ENCODE measurements around the gene NUDCD3. TPM values are rescaled to one million over a fixed set of nuclear protein-coding genes. Genes with fewer than 3 reads are reported as not detected.
"Not testable (repeated sequence)": the region's sequence is repeated elsewhere in the genome, so short reads cannot be mapped to it uniquely, and the experiment has no call there.

Gene NUDCD3
- total RNA-seq, 1 experiment from 2014 or later, result 71.9 TPM

DNA sequence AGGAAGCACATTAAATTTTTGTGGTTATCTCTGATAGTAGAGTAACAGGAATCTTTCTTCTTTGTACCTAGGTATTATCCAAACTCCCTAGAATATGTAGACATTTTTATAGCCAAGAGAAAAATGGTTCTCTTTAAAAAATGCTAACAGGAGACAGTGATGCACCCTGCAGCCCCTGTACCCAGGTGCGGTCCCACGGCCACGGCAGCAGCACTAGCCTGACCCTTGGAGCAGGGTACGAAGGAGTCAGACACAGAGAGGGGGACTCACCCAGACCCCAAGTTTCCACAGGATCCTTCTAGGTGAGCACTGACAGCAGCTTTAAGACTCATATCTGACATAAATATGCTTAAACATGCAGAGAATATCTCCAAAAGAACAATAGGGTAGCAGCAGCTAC, 60.4 kb downstream of the NUDCD3 start:
- Histone ChIP-seq H3K23ac (ENCODE audit: insufficient read length, low read depth, low read length) (no peak overlapping the region), H3K9me3 (ENCODE audit: control insufficient read depth, low read depth, low read length) (no peaks in the 10 kb centered on the region), H3K14ac (ENCODE audit: insufficient read depth, low read length) (no peak overlapping the region), H3K18ac (ENCODE audit: insufficient read length, low read depth, low read length) (no peak overlapping the region), H2BK5ac (ENCODE audit: insufficient read length, low read length) (no peak overlapping the region), H4K91ac (ENCODE audit: insufficient read length, low read depth, low read length) (no peak overlapping the region), H4K8ac (replicated peaks; ENCODE audit: insufficient read length, low read depth, low read length) (no peak overlapping the region), H4K5ac (ENCODE audit: insufficient read length, low read depth, low read length) (no peak overlapping the region), H2AK5ac (ENCODE audit: insufficient read length, low read length) (no peak overlapping the region), H3K4me2 (ENCODE audit: insufficient read depth, insufficient read length, low read length) (no peak overlapping the region), H3K9ac (ENCODE audit: extremely low read depth, insufficient read length, low read length) (no peak overlapping the region), H3K79me2 (ENCODE audit: insufficient read depth, low read length) (peaks cover 3% of the 10 kb centered on the region; the same call in 1 of the 2 replicates), H3K27me3 (ENCODE audit: insufficient read depth, low read length) (no peaks in the 10 kb centered on the region), H2BK15ac (ENCODE audit: low read depth, low read length) (no peak overlapping the region), H3K4me1 (ENCODE audit: insufficient read depth, low read length) (peaks cover 2% of the 10 kb centered on the region), H3K56ac (ENCODE audit: insufficient read length, low read depth, low read length) (no peak overlapping the region), H3K79me1 (ENCODE audit: insufficient read depth, low read depth, low read length, poor library complexity, severe bottlenecking) (peaks cover 2% of the 10 kb centered on the region), H3K23me2 (ENCODE audit: insufficient read length, low read depth, low read length, poor library complexity, severe bottlenecking) (no peaks in the 10 kb centered on the region), H2BK120ac (ENCODE audit: low read depth, low read length, poor library complexity, severe bottlenecking) (no peak overlapping the region), H3K27ac (ENCODE audit: insufficient read length, low read depth, low read length) (no peak overlapping the region), H2BK20ac (ENCODE audit: low read depth, low read length, poor library complexity, severe bottlenecking) (no peak overlapping the region), H2BK12ac (ENCODE audit: insufficient read length, low read depth, low read length) (no peak overlapping the region), H3T11ph (ENCODE audit: low read length) (no peak overlapping the region), H3K4ac (ENCODE audit: low read depth, low read length) (no peak overlapping the region), H4K20me1 (ENCODE audit: control insufficient read depth, insufficient read depth, insufficient read length) (no peaks in the 10 kb centered on the region), H2AFZ (ENCODE audit: low read length) (no peak overlapping the region)
- H3K36me3 Mint-ChIP-seq (ENCODE audit: insufficient read depth in 1 of 3, low read depth in 3 of 3), result peaks cover 19 to 25% (median 23%) of the 10 kb centered on the region in 3 experiments
- H3K27me3 Mint-ChIP-seq (ENCODE audit: low read depth), result no peaks in the 10 kb centered on the region; the same call in 1 of the 2 replicates
- no peak overlapping the region for H3K27ac Mint-ChIP-seq
- no peak overlapping the region for H3K4me3 Mint-ChIP-seq
- WGBS (ENCODE audit: extremely low coverage, insufficient read length, low lambda C conversion rate), result no CpG with 5 or more reads among the region's 4 CpGs
- no peak for DNase-seq
- no peaks in the 10 kb centered on the region for H3K9me3 Mint-ChIP-seq
- TF ChIP-seq, protein P1, sequence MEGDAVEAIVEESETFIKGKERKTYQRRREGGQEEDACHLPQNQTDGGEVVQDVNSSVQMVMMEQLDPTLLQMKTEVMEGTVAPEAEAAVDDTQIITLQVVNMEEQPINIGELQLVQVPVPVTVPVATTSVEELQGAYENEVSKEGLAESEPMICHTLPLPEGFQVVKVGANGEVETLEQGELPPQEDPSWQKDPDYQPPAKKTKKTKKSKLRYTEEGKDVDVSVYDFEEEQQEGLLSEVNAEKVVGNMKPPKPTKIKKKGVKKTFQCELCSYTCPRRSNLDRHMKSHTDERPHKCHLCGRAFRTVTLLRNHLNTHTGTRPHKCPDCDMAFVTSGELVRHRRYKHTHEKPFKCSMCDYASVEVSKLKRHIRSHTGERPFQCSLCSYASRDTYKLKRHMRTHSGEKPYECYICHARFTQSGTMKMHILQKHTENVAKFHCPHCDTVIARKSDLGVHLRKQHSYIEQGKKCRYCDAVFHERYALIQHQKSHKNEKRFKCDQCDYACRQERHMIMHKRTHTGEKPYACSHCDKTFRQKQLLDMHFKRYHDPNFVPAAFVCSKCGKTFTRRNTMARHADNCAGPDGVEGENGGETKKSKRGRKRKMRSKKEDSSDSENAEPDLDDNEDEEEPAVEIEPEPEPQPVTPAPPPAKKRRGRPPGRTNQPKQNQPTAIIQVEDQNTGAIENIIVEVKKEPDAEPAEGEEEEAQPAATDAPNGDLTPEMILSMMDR (conservative IDR thresholded peaks at IDR 0.05), result no peak
- H3K4me1 Mint-ChIP-seq, result peaks cover 4 to 6% of the 10 kb centered on the region in 2 experiments; a peak in 3 of 4 replicates

DNA sequence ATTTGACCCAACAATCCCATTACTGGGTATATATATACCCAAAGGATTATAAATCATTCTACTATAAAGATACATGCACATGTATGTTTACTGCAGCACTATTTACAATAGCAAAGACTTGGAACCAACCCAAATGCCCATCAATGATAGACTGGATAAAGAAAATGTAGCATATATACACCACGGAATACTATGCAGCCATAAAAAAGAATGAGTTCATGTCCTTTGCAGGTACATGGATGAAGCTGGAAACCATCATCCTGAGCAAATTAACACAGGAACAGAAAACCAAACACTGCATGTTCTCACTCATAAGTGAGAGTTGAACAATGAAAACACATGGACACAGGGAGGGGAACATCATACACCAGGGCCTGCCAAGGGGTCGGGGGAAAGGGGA, 65.7 kb downstream of the NUDCD3 start:
- DNase-seq; H3K23ac ChIP-seq (ENCODE audit: insufficient read length, low read depth, low read length); H3K9me3 Mint-ChIP-seq; H3K79me1 ChIP-seq (ENCODE audit: insufficient read depth, low read depth, low read length, poor library complexity, severe bottlenecking); H2BK20ac ChIP-seq (ENCODE audit: low read depth, low read length, poor library complexity, severe bottlenecking); H2AFZ ChIP-seq (ENCODE audit: low read length); H3T11ph ChIP-seq (ENCODE audit: low read length); H4K20me1 ChIP-seq (ENCODE audit: control insufficient read depth, insufficient read depth, insufficient read length); H2AK5ac ChIP-seq (ENCODE audit: insufficient read length, low read length); H3K23me2 ChIP-seq (ENCODE audit: insufficient read length, low read depth, low read length, poor library complexity, severe bottlenecking); H4K8ac ChIP-seq (replicated peaks; ENCODE audit: insufficient read length, low read depth, low read length); H3K4me1 Mint-ChIP-seq; H3K18ac ChIP-seq (ENCODE audit: insufficient read length, low read depth, low read length); H2BK15ac ChIP-seq (ENCODE audit: low read depth, low read length); H3K4me3 Mint-ChIP-seq; H3K4me2 ChIP-seq (ENCODE audit: insufficient read depth, insufficient read length, low read length); H3K9me3 ChIP-seq (ENCODE audit: control insufficient read depth, low read depth, low read length); H3K56ac ChIP-seq (ENCODE audit: insufficient read length, low read depth, low read length); H2BK5ac ChIP-seq (ENCODE audit: insufficient read length, low read length); H3K79me2 ChIP-seq (ENCODE audit: insufficient read depth, low read length); H2BK120ac ChIP-seq (ENCODE audit: low read depth, low read length, poor library complexity, severe bottlenecking); H3K9ac ChIP-seq (ENCODE audit: extremely low read depth, insufficient read length, low read length); H3K27me3 Mint-ChIP-seq (ENCODE audit: low read depth); H4K91ac ChIP-seq (ENCODE audit: insufficient read length, low read depth, low read length); H3K14ac ChIP-seq (ENCODE audit: insufficient read depth, low read length); H3K27me3 ChIP-seq (ENCODE audit: insufficient read depth, low read length); H4K5ac ChIP-seq (ENCODE audit: insufficient read length, low read depth, low read length); H3K27ac ChIP-seq (ENCODE audit: insufficient read length, low read depth, low read length); H2BK12ac ChIP-seq (ENCODE audit: insufficient read length, low read depth, low read length); H3K4ac ChIP-seq (ENCODE audit: low read depth, low read length); H3K4me1 ChIP-seq (ENCODE audit: insufficient read depth, low read length): not testable (repeated sequence)
- Mint-ChIP-seq H3K27ac (peak overlapping the region in 1 of 3 experiments; percentile 49; a peak in 1 of 7 replicates), H3K36me3 (ENCODE audit: insufficient read depth in 1 of 3, low read depth in 3 of 3) (peaks cover 14 to 27% (median 20%) of the 10 kb centered on the region in 3 experiments)
- WGBS (ENCODE audit: extremely low coverage, insufficient read length, low lambda C conversion rate), result no CpG with 5 or more reads among the region's 2 CpGs

Data from H9 (cell line).